ENCODE measurements around the gene DIPK1C. TPM values are rescaled to one million over a fixed set of nuclear protein-coding genes. Genes with fewer than 3 reads are reported as not detected.

Gene DIPK1C
- total RNA-seq, 2 experiments from 2014 or later, result not detected

DNA sequence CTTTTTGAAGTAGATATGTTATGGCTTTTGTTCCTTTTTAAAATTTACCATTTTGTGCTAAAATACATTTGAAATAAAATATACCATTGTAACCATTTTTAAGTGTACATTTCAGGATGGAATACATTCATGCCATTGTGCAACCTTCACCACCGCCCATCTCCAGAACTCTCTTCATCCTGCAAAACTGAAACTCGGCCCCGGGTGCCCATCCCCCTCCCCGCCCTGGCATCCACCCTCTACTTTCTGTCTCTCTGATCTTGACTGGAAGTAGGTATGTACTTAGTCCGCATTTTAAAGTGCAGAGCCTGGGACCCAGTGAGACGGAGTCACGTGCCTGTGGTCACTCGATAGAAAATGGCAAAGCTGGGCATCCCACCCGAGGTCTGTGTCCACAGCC is 45.6 kb downstream of the DIPK1C start:
- H3K36me3 ChIP-seq (ENCODE audit: insufficient read depth, low read length), result no peaks in the 10 kb centered on the region
- ChIA-PET POLR2A (no interaction called here), CTCF (no interaction called here)
- H3K27me3 ChIP-seq (ENCODE audit: control insufficient read depth in 1 of 2, insufficient read depth in 2 of 2, low read length in 2 of 2), result no peaks in the 10 kb centered on the region
- H3K4me1 ChIP-seq (ENCODE audit: insufficient read depth, low read length), result peaks cover 16% of the 10 kb centered on the region
- ATAC-seq (ENCODE audit: poor library complexity) (no peak), DNase-seq (peak in 2 of 14 experiments; percentile 12 to 21)
- H3K4me3 Mint-ChIP-seq, result no peak overlapping the region
- no peak overlapping the region for H3K27ac Mint-ChIP-seq
- H3K4me1 Mint-ChIP-seq (ENCODE audit: low read depth), result peaks cover 25% of the 10 kb centered on the region
- H3K36me3 Mint-ChIP-seq (ENCODE audit: low read depth), result no peaks in the 10 kb centered on the region
- intact Hi-C loops (cut with DNase I, micrococcal nuclease), result no loop called here
- H3K9me3 ChIP-seq (ENCODE audit: control insufficient read depth in 1 of 2, insufficient read depth in 1 of 2, low read length in 2 of 2), result no peaks in the 10 kb centered on the region
- no peaks in the 10 kb centered on the region for H3K9me3 Mint-ChIP-seq
- no peak overlapping the region for H3K27ac ChIP-seq (ENCODE audit: low read depth in 1 of 2, low read length in 2 of 2)
- TF ChIP-seq CTCF (IDR thresholded peaks at IDR 0.05), result no peak
- no peak overlapping the region for H3K4me3 ChIP-seq (ENCODE audit: low read length)
- H3K27me3 Mint-ChIP-seq, result no peaks in the 10 kb centered on the region

GRCh38 chr18:74410441-74410992 is 46.6 kb downstream of the DIPK1C start:
- no peak overlapping the region for H3K4me3 Mint-ChIP-seq
- POLR2A ChIA-PET, result interaction anchor here (1.0 kb wide), 1 partner anchor 32 kb away, joined by 4 read pairs; no protein-coding TSS in a partner anchor
- CTCF ChIA-PET, result no interaction called here

DNA sequence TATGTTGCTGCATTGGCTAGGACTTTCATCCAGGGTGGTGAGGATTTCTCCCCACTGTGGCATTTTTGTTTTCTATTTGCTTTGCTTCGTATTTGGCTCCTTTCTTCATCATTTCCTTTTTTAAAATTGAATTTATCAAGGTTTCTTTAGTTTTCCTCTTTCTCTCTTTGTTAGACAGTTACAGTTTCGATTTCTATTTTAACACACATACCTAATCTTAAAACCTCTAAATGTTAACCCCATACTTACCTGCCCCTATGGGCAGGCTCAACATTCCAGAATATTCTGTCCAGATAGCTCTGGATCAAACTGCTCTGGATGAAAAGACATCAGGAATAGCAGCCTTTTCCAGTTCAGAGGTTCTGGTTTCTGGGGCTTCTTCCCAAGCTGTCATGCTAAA is 49.2 kb downstream of the DIPK1C start:
- peak in 1 of 14 experiments; percentile 16 for DNase-seq
- Histone ChIP-seq H3K36me3 (ENCODE audit: insufficient read depth, low read length) (no peaks in the 10 kb centered on the region), H3K27me3 (ENCODE audit: control insufficient read depth in 1 of 2, insufficient read depth in 2 of 2, low read length in 2 of 2) (no peaks in the 10 kb centered on the region), H3K4me1 (ENCODE audit: insufficient read depth, low read length) (peaks cover 16% of the 10 kb centered on the region), H3K27ac (ENCODE audit: low read depth in 1 of 2, low read length in 2 of 2) (peak overlapping the region; percentile 34 to 35), H3K9me3 (ENCODE audit: control insufficient read depth in 1 of 2, insufficient read depth in 1 of 2, low read length in 2 of 2) (no peaks in the 10 kb centered on the region), H3K4me3 (ENCODE audit: low read length) (peak overlapping the region; percentile 19)
- Mint-ChIP-seq H3K4me1 (ENCODE audit: low read depth) (peaks cover 25% of the 10 kb centered on the region), H3K9me3 (no peaks in the 10 kb centered on the region), H3K27me3 (no peaks in the 10 kb centered on the region), H3K27ac (peak overlapping the region; percentile 63), H3K36me3 (ENCODE audit: low read depth) (no peaks in the 10 kb centered on the region), H3K4me3 (peak overlapping the region; percentile 49)
- ChIA-PET POLR2A (interaction anchor here (1.2 to 1.4 kb wide), 3 partner anchors 30 to 86 kb away, joined by 3 to 5 read pairs (median 5); no protein-coding TSS in a partner anchor), CTCF (no interaction called here)
- intact Hi-C loops (cut with DNase I, micrococcal nuclease), result loop anchor here in 1 of 2 experiments (5.0 kb wide), 1 partner anchor 36 kb away; no protein-coding TSS in a partner anchor
- ATAC-seq (ENCODE audit: poor library complexity), result no peak
- no peak for TF ChIP-seq CTCF (IDR thresholded peaks at IDR 0.05)

More at GRCh38 chr18:74410441-74410992, 46.6 kb downstream of the DIPK1C start:
- H3K36me3 Mint-ChIP-seq (ENCODE audit: low read depth), result no peaks in the 10 kb centered on the region
- H3K27ac Mint-ChIP-seq, result no peak overlapping the region
- H3K4me1 ChIP-seq (ENCODE audit: insufficient read depth, low read length), result peaks cover 16% of the 10 kb centered on the region
- no peaks in the 10 kb centered on the region for H3K9me3 Mint-ChIP-seq
- DNase-seq (no peak), ATAC-seq (ENCODE audit: poor library complexity) (no peak)
- H3K4me3 ChIP-seq (ENCODE audit: low read length), result no peak overlapping the region
- no peak overlapping the region for H3K27ac ChIP-seq (ENCODE audit: low read depth in 1 of 2, low read length in 2 of 2)
- TF ChIP-seq CTCF (IDR thresholded peaks at IDR 0.05), result no peak
- H3K4me1 Mint-ChIP-seq (ENCODE audit: low read depth), result peaks cover 25% of the 10 kb centered on the region
- no peaks in the 10 kb centered on the region for H3K36me3 ChIP-seq (ENCODE audit: insufficient read depth, low read length)
- no peaks in the 10 kb centered on the region for H3K27me3 Mint-ChIP-seq
- H3K9me3 ChIP-seq (ENCODE audit: control insufficient read depth in 1 of 2, insufficient read depth in 1 of 2, low read length in 2 of 2), result no peaks in the 10 kb centered on the region
- no peaks in the 10 kb centered on the region for H3K27me3 ChIP-seq (ENCODE audit: control insufficient read depth in 1 of 2, insufficient read depth in 2 of 2, low read length in 2 of 2)
- intact Hi-C loops (cut with DNase I, micrococcal nuclease), result no loop called here
